NAMALWA (cell line): ENCODE measurements around the gene ANKRD34C.
A peak's percentile ranks its signal among the peaks of the same experiment; 100 is the strongest.

ENCODE experiments used
- DNase-seq: peaks from one replicate; pipeline ENCODE4 v3.0.0-alpha.2; 2015; ENCODE audit warnings: low spot score

ANKRD34C gene

DNA sequence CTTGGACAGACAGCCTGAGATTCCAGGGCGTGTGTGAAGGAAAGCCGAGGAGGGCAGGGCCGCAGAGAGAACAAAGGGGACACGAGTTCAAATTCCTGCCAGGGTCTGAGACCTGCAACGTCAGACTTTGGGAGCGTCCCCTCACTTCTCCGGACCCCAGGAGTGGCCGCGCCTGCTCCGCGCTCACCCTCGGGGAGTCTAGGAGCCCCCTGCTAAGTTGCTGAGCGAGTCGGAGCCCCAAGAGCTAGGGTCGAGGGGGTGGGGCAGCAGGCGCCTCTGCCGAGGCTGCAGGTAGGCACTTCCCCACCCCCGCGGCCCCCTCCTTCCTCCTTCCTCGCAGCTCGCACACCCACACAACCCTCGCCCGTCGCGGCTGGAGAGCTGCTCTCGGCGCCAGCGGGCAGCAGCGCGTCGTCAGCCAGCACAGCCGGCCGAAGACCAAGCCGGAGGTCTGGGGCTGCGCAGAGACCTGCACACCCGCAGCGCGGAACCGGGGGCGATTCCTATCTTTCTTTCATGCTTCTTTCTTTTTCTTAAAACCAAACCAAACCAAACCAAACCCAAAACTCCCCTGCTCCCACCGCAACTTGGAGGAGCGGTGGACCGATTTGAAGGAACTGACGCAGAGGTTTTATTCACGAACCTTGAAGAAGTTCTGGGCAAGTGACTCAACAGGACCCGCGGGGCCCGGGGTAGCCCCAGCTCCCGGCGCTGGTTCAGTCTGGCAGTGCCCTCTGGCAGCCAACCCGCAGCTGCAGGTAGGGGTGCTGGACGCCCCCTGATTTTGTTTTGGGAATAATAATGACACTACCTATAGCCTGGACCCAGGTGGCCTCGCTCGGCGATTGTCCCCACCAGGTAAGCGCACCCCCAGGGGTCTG, at the start of gene ANKRD34C:
Gene ANKRD34C (plus strand): TSS at position 352 of the 881 bp plus-strand sequence. CDS start 10,563 bp downstream, outside the sequence.
- no peak for DNase-seq

DNA sequence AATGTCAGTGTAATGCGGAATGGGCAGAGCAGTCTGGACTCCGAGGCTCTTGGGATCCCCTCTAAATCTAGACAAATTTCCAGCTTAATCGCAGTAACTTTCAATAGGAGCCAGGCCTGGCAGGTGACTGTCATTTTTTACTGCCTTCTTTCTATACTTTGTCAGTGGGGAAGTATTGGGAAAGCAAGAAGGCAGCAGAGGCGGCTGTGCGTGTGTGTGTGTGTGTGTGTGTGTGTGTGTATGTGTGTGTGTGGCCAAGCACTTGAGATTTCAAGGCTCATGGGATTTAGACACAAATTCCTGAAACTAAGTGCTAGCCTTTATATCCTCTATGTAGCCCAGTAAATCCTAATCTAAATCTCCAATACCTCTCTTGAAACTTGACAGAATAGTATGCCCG, 49.3 kb upstream of the ANKRD34C start:
- no peak for DNase-seq

DNA sequence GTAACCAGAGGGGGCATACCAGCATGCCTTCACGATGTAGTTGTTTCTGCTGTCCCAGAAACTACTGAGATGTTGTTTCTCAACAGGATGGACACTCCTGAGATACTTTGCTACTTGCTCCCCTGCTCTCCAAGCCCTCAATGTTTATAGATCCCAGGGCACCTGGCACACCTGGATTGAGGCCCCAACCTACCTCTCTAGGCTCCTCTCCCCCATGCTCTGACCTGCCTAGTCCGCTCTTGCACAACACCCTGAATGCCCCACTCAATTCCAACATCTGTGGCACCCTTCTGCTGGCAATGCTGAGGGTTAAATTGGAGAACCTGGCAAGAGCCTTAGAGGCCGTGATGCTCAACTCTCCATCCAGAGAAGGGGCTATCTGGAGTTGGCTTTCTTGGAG, 42.5 kb upstream of the ANKRD34C start:
- no peak for DNase-seq

DNA sequence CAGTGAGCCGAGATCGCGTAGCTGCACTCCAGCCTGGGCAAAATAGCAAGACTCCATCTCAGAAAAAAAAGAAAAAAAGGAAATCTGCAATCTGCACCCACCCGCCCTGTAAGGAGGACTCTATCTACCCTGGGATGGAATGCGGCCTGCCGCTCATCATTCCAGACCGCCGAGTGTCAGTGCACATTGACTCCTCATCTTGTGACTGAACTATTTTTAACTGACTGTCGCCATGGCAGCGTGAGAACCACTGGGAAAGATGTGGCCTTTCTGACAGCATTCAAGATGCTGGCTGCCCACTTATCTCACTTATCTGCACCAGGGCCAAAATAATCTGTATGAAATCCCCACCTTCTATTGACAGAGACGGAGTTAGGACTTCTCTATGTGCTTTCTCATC, 38.8 kb upstream of the ANKRD34C start:
- DNase-seq, result no peak

DNA sequence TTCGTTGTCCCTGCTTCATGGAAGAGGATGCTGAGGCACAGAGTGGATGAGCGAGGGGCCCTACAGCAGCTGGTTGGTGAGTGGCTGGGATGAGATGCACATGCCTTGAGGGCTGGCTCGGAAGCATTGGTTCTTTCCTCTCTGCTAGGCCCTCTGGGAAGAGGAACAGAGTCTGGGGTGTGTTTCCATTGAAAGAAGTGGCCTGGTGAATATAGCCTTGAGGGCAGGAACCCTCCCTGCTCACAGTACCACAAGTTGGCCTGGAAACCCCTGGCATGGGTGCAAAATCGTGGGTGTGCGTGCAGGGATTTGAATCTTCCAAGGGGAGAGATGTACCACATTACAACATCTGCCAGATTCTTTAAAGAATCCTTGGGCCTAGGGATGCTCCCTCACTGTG, 37.6 kb upstream of the ANKRD34C start:
- DNase-seq, result no peak

DNA sequence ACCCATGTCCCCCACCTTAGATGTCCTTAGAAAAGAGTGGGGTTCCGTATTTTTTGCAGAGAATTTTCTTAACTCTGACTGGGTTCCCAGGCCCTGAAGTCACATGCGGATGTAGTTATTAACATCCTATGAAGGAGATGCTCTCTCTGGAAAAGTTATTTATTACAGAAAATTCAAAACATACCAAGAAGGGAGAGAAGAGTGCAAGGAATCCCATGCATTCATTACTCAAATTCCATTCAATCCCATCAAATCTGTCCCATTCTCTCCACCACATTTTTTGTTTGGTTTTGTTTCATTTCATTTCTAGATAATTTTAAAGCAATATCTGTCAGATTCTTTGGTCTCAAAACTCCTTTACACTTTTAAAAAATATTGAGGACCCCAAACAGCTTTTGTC, 34.3 kb upstream of the ANKRD34C start:
- DNase-seq, result no peak

DNA sequence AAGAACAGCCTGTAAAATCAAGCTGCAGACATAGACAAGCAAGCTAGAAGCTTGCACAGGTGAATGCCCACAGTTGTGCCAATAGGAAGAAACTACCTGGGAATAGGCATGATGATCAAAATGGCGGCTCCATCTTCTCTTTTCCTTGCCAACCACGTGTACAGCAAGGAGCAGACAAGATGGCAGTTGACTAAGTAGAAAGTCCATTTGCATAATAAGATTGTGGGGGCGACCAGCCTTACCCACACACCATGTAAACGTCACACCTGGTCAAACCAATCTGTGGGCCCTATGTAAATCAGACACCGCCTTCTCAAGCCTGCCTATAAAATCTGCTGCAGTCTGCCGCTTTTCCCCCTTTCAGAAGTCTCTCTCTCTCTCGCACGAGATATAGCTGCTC, 25.1 kb upstream of the ANKRD34C start:
- DNase-seq, result peak; percentile 11

DNA sequence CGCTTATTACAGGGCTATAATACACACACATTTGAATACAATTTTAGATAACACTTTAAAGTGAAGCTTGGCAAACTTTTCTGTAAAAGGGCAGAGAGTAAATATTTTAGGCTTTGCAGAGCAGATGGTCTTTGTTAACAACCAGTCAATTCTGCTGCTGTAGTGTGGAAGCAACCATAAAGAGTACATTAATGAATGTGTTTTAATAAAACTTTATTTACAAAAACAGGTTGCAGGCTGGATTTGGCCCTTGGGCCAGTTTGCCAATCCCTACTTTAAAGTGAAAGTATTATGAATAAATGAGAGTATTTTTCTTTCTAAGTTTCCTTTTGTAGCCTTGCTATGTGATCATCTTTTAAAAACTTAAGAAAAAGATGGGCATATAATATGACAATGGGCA, 20.7 kb upstream of the ANKRD34C start:
- no peak for DNase-seq

DNA sequence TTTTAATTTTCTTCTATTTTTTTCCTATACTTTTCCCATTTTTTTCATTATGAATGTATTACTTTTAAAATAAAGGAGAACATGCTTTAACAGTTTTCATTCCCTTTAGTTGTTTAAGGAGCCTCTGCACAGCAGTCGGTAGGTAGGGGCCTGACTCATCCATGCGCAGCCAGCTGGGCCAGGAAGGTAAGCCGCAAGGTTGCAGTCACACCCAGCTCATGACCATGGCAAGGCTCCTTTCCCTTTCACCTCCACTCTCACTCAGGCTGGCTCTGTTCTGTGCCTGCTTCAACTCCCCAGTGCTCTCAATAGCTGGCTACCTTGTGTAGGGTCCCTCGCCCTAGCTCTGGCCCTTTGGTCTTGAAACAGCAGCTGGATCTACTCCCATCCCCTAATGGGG, 17.4 kb upstream of the ANKRD34C start:
- DNase-seq, result no peak

DNA sequence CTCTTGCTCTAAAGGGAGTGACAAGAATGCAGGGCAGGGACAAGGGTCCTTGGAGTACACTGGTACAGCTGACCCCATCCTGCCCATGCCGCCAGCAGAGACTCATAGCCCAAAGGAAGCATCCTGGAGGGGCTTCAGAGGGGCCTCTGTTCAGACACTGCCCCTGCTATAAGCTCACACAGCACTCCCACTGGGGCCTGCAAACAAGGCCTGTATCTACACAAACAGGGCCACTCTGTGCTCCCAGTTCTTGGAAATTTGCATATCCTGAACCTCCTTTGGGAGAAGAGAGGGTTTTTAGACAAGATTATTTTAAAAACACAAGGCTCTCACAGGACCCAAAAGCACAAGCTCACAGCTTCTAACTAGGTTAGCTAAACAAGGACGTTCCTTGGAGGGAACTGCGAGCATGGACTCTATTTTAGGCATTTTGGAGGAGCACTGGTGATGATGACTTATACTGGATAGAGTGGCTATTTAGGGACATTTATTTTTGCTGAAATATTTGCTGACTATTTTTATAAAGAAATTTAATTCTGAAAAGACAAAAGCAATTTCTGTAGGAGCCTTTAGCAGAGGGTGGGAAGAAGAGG, 16.4 kb upstream of the ANKRD34C start:
- DNase-seq, result no peak

DNA sequence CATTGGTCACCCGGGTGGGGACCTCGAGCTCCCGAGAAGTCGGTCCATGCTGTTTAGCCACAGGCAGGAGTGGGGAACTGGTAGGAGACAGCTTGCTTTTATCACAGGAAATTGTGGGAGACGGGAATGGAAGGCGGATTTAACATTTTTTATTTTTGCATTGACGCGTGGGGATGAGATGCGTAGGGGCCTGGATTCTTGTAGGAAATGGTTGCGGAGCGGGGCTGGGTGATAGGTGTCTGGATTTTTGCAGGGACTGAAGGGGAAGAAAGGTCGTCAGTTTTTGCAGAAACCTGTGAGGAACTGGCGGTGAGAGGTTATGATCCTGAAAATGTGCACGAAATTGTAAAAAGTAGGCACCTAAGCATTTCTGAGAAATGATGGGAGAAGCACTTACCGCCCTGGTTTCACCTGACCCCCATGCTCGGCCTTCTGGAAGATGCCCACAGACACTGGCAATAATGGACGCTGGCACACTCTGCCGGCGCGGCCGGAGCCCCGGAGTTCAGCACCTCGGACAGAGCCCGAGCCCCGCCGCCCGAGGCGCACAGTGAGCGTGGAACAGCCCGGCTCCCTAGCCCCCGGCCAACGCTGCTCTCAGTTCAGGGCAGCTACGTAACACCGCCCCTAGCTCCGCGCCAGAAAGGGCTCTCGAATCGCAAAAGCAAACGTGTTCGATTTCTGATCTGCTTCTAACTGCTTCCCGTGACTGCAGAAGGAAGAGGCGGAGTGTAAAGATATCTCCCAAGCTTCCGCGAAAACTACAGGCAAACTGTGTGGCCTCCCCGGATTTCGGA, 928 bp downstream of the ANKRD34C start:
- DNase-seq, result no peak

DNA sequence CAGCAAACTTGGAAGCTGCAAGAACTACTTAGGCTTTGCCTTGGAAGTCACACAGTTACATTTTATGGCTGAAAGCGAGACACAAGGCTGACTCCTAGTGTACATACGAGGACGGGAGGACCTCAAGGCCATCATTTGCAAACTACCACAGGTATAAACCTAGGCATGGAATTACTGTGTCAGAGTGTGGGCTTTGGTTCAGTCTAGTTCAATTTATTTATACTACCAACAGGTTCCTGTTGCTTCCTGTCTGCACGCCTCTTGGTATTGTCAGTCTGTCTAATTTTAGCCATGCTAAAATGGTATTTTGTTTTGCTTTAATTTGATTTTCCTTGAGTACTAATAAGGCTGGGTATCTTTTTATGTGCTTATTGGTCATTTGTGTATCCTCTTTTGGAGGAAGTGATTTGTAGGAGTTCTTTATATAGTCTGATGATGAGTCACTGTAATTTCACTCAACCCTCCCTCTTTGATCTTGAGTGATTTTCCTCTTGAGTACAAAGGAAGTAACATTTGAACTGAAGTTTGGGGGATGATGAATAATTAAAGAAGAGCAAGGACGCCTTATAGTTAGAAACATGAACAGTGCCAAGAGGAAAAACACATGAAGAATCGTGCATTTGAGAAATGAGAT, 8.2 kb downstream of the ANKRD34C start:
- no peak for DNase-seq

DNA sequence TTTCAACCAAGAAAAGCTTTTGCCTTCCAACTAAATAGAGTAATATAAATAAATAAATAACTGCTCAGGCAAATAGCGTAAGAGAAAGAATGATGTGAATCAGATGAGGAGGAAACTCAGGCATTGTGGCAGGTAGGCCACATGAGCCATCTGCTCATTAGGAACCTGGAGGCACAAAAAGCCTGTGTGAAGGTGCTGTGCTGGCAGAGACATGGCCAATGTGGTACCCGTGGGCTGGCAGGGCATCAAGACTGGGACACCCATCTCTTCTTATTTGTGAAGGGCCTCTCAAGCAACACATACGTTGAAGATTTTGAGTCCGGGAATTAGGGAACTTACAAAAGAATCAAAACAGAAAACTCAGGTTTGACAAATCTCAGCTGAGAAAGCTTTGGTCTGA, 9.5 kb downstream of the ANKRD34C start:
- no peak for DNase-seq

DNA sequence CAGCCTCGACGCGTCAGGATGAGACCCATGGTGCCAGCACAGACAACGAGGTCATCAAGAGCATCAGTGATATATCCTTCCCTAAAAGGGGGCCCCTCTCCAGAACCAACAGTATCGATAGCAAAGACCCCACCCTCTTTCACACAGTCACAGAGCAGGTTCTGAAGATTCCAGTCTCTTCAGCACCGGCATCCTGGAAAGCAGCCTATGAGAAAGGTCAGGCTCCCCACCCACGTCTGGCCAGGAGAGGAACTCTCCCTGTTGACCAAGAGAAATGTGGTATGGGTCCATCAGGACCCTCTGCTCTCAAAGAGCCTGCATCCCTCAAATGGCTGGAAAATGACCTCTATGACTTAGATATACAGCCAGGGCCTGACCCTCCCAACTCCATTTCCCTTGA, 11.6 kb downstream of the ANKRD34C start:
- DNase-seq, result no peak

DNA sequence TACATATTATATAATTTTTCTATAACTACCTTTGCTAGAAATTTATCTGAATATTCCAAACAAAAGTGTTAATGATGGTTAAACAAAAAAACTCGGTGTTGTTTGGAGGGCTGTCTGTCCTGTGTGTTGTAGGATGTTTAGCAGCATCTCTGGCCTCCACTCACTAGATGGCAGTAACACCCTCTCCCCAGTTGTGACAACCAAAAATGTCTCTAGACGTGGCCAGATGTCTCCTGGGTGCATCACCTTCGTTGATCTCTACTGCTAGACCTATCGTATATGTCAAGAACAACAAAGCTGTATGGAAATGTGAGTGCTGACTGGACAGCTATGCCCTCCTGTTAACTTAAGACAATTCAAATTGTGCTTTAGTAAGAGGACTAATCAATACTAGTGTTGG, 14.1 kb downstream of the ANKRD34C start:
- peak; percentile 60 for DNase-seq

DNA sequence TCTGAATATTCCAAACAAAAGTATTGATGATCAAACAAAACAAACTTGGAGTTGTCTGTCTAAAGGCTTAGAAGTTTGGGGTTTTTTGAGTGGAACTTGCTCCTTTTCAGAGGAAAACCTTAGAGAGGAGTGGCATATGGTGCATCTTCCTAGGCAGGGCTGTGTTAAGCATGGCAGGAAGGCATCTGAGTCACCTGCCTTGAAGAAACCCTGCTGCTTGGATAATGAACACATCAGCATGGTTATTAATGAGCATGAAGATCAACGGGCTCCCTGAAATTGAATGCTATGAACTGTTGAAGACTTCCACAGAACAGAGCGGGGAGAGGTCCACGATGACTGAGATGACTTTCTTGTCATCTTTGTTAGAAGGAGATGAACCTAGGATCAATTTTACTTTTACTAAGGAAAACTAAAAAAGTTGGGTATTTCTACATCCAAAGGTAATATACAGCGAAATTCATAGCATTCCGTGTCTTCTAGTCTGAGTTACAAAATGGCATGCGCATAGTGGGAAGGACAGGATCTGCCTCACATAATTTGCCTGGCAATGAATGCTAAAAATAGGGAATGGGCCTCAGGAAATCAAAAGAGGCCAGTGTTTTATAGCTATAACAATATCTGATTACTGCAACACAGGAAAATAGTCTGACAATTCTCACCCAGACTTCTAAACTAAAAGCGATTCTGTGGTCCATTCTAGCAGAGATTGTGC, 16.8 kb downstream of the ANKRD34C start:
- no peak for DNase-seq

DNA sequence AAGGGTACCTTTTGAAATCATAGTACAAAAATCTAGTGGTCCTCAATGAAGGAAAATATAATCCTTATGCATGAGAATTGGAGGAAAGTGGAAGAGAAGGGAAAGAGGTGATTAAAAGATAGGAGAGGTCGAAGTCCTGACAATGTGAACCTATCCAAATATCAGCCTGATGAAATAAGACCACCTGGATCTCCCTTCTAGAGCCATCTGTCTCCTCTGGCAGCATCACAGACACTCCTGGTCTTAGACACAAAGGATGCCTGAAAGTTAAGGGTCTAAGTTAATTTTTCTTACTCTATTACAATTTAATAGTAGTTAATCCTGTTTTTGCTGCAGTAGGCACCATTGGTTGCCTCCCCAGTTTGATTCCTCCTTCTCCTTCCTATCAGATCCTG, 17.3 kb downstream of the ANKRD34C start:
- DNase-seq, result no peak

DNA sequence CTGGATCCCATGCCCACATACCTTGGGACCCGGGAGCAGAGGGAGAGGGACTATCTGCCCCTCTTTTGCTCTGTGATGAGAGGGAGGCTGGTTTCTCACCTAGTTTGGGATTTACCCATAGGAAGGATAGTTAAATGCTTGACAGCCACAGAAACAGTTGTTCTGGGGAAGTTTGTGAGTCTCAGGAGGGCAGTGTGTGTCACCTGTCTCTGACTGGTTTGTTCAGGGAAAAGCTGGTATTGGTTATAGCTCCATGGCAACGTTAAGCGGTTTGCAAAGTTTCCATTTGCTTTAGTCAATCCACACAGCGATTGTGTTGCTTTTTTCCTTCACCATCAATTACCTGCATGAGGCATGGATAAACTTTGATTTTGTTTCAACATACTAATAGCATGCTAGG, 24.7 kb downstream of the ANKRD34C start:
- DNase-seq, result no peak

DNA sequence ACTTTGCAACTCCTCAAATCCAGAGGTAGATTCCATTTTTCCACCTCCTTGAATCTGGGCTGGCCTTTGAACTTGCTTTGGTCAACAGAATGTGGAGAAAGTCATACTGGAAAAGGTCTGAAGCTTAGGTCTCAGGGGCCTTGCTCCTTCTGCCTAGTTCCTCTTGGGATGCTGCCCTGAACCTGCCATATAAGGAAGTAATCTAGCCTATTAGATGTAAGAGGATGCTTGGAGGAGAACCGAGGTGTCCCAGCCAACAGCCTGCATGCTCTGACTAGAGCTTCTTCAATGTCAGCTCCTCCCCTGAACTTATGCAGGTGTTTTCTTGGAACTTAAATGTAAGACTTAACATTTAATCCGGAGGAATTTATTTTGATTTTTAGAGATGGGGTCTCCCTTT, 26.4 kb downstream of the ANKRD34C start:
- no peak for DNase-seq

DNA sequence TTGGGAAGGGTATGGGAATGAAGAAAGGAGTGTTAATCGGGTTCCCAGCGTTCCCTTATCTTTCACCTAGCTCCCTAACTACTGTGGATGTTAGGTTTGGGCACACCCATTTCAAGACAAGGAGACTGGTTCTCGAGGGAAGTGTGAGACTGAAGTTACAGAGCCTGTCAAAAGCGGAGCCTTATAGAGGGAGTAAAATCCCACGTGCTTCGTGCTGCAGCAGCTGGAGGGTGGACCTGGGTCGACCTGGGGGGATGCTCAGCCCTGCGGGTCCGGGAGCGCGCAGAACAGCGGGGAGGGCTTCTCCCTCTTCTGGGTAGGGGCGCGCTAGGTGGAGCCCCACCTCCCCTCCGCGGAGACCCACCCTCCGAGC, 28.1 kb downstream of the ANKRD34C start:
- DNase-seq, result no peak

DNA sequence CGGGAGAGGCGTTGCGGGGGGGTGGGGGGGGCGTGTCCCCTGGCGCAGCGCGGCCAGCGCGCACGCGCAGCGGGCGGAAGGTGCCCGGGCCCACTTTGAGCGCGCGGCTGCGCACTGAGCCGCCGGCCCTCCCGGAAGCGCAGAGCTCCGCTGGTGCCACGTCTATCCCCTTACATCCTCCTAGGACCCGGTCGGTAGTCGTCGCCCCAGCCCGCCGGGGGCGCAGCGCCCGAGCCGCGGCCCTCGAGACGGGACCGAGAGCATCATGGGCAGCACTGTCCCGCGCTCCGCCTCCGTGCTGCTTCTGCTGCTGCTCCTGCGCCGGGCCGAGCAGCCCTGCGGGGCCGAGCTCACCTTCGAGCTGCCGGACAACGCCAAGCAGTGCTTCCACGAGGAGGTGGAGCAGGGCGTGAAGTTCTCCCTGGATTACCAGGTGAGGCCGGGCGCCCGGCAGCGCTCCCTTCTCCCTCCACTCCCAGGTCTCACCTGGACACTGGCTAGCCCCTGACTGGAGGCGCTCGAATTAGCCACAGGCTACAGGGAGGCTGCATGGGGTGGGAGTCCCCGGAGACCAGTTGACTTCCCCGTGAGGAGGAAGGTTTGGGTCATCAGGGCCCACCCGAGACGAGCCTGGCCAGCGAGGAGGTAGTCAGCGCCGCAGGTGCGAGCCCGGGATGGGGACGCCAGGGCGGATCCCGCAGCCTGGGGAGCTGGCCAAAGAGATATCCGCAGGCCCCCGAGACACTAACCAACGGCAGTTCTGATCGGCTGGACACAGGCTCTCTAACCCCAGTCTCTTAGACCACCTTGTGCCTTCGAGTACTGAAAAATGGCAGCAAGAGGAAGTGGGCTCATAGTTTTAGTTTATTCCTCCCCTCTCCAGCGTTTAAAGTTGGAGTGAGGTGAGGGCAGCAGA, 28.7 kb downstream of the ANKRD34C start, which contains the start of gene TMED3:
Gene TMED3 (plus strand): TSS at position 128 of the 916 bp plus-strand sequence. CDS start 138 bp downstream, at position 266.
- peak; percentile 93 for DNase-seq
